ENCODE results near the gene PGM2L1. TPM values are rescaled to one million over a fixed set of nuclear protein-coding genes. Genes with fewer than 3 reads are reported as not detected.

The PGM2L1 gene
- total RNA-seq, 1 donor from 2014 or later = 22.0 TPM

- H3K9me3 Mint-ChIP-seq (ENCODE audit: low read depth) = no peaks in the 10 kb centered on the region
- peaks cover 64% of the 10 kb centered on the region for H3K4me1 Mint-ChIP-seq (ENCODE audit: low read depth)
- peak overlapping the region; percentile 64 for H3K27ac Mint-ChIP-seq (ENCODE audit: unreplicated experiment)
- H3K27me3 Mint-ChIP-seq (ENCODE audit: low read depth) = no peaks in the 10 kb centered on the region
- no peak overlapping the region for H3K4me3 Mint-ChIP-seq (ENCODE audit: unreplicated experiment)
- TF ChIP-seq CTCF (IDR thresholded peaks at IDR 0.05) = no peak
- DNase-seq (ENCODE audit: low spot score) = no peak
- H3K36me3 Mint-ChIP-seq (ENCODE audit: low read depth) = peaks cover 7% of the 10 kb centered on the region
These were observed 68.0 kb downstream of the PGM2L1 start for GRCh38 chr11:74330075-74330858.

GRCh38 chr11:74327076-74327475, 71.2 kb downstream of the PGM2L1 start:
- H3K36me3 Mint-ChIP-seq (ENCODE audit: low read depth) = peaks cover 4% of the 10 kb centered on the region
- H3K27me3 Mint-ChIP-seq (ENCODE audit: low read depth) = no peaks in the 10 kb centered on the region
- TF ChIP-seq CTCF (IDR thresholded peaks at IDR 0.05) = no peak
- H3K9me3 Mint-ChIP-seq (ENCODE audit: low read depth) = no peaks in the 10 kb centered on the region
- no peak for DNase-seq (ENCODE audit: low spot score)
- H3K27ac Mint-ChIP-seq (ENCODE audit: unreplicated experiment) = no peak overlapping the region
- no peak overlapping the region for H3K4me3 Mint-ChIP-seq (ENCODE audit: unreplicated experiment)
- H3K4me1 Mint-ChIP-seq (ENCODE audit: low read depth) = peaks cover 70% of the 10 kb centered on the region

- no peak for TF ChIP-seq CTCF (IDR thresholded peaks at IDR 0.05)
- Mint-ChIP-seq H3K27ac (ENCODE audit: unreplicated experiment) (peak overlapping the region; percentile 91), H3K36me3 (ENCODE audit: low read depth) (peaks cover 4% of the 10 kb centered on the region), H3K4me1 (ENCODE audit: low read depth) (peaks cover 70% of the 10 kb centered on the region), H3K4me3 (ENCODE audit: unreplicated experiment) (no peak overlapping the region), H3K9me3 (ENCODE audit: low read depth) (no peaks in the 10 kb centered on the region), H3K27me3 (ENCODE audit: low read depth) (no peaks in the 10 kb centered on the region)
- no peak for DNase-seq (ENCODE audit: low spot score)
These were observed 71.6 kb downstream of the PGM2L1 start for GRCh38 chr11:74326665-74327064.

- no peaks in the 10 kb centered on the region for H3K27me3 Mint-ChIP-seq (ENCODE audit: low read depth)
- TF ChIP-seq CTCF (IDR thresholded peaks at IDR 0.05) = no peak
- H3K36me3 Mint-ChIP-seq (ENCODE audit: low read depth) = peaks cover 4% of the 10 kb centered on the region
- H3K9me3 Mint-ChIP-seq (ENCODE audit: low read depth) = peaks cover 3% of the 10 kb centered on the region
- no peak for DNase-seq (ENCODE audit: low spot score)
- H3K4me3 Mint-ChIP-seq (ENCODE audit: unreplicated experiment) = peak overlapping the region; percentile 14
- peaks cover 70% of the 10 kb centered on the region for H3K4me1 Mint-ChIP-seq (ENCODE audit: low read depth)
- H3K27ac Mint-ChIP-seq (ENCODE audit: unreplicated experiment) = peak overlapping the region; percentile 91
These were observed 72.3 kb downstream of the PGM2L1 start for GRCh38 chr11:74325649-74326645.

GRCh38 chr11:74322667-74323066, 75.6 kb downstream of the PGM2L1 start:
- Mint-ChIP-seq H3K9me3 (ENCODE audit: low read depth) (peaks cover 9% of the 10 kb centered on the region), H3K4me1 (ENCODE audit: low read depth) (peaks cover 78% of the 10 kb centered on the region), H3K27ac (ENCODE audit: unreplicated experiment) (peak overlapping the region; percentile 70), H3K4me3 (ENCODE audit: unreplicated experiment) (no peak overlapping the region), H3K27me3 (ENCODE audit: low read depth) (no peaks in the 10 kb centered on the region), H3K36me3 (ENCODE audit: low read depth) (peaks cover 2% of the 10 kb centered on the region)
- TF ChIP-seq CTCF (IDR thresholded peaks at IDR 0.05) = no peak
- DNase-seq (ENCODE audit: low spot score) = no peak

Measured in chondrocyte (in vitro differentiated cells).